KOPT-K1 (cell line): ENCODE data around the gene CSNK1A1L.
"Not testable (repeated sequence)": the region's sequence is repeated elsewhere in the genome, so short reads cannot be mapped to it uniquely, and the experiment has no call there.

Source experiments
- H3K27ac ChIP-seq: fragments of 200-600 bp; sonication (generic); 2 replicates; pipeline ENCODE4 v1.5.1; 2016; ENCODE audit warnings: antibody characterized with exemption, mild to moderate bottlenecking, low read depth, low read length; ENCODE audit not compliant: poor library complexity, severe bottlenecking
- H3K36me3 ChIP-seq: fragments of 200-600 bp; sonication (generic); 2 replicates; pipeline ENCODE4 v1.5.1; 2017; ENCODE audit warnings: antibody characterized with exemption, mild to moderate bottlenecking, low read length, moderate library complexity; ENCODE audit not compliant: insufficient read depth
- H3K9me3 ChIP-seq: fragments of 200-600 bp; sonication (generic); 2 replicates; pipeline ENCODE4 v1.5.1; 2017; ENCODE audit warnings: antibody characterized with exemption, low read length, mild to moderate bottlenecking; ENCODE audit not compliant: insufficient read depth, poor library complexity, severe bottlenecking

Gene CSNK1A1L

GRCh38 chr13:37058910-37059847, 46.3 kb downstream of the CSNK1A1L start, which contains the start of gene SUPT20H:
TSS of gene SUPT20H (minus strand) at chr13:37059688. CDS start at chr13:37051490, 8,198 bp downstream.
- H3K36me3 ChIP-seq = peaks cover 7% of the 10 kb centered on the region; the same call in 1 of the 2 replicates
- peaks cover 5% of the 10 kb centered on the region for H3K9me3 ChIP-seq
- peak within 1 kb of the TSS; percentile 86 for H3K27ac ChIP-seq

DNA sequence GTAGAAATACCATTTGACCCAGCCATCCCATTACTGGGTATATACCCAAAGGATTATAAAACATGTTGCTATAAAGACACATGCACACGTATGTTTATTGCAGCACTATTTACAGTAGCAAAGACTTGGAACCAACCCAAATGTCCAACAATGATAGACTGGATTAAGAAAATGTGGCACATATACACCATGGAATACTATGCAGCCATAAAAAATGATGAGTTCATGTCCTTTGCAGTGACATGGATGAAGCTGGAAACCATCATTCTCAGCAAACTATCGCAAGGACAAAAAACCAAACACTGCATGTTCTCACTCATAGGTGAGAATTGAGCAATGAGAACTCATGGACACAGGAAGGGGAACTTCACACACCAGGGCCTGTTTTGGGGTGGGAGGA, 49.2 kb downstream of the CSNK1A1L start:
- not testable (repeated sequence) for H3K9me3 ChIP-seq, H3K27ac ChIP-seq
- H3K36me3 ChIP-seq = peaks cover 16% of the 10 kb centered on the region
